ENCODE results near the gene CYP8B1.

The CYP8B1 gene

GRCh38 chr3:42892807-42893206 is 17.1 kb upstream of the CYP8B1 start:
- H4K20me1 ChIP-seq (ENCODE audit: control insufficient read depth, insufficient read depth, low read depth, low read length): no peaks in the 10 kb centered on the region
- H3K4me3 ChIP-seq (ENCODE audit: low read length): no peak overlapping the region
- TF ChIP-seq EZH2phosphoT487 (IDR thresholded peaks at IDR 0.05; ENCODE audit: borderline replicate concordance, low read length) (no peak), CTCF (IDR thresholded peaks at IDR 0.05; ENCODE audit: low read depth, low read length, poor library complexity, severe bottlenecking) (no peak)
- no peaks in the 10 kb centered on the region for H3K4me1 ChIP-seq (ENCODE audit: control insufficient read depth, low read length)
- peaks cover 3% of the 10 kb centered on the region; the same call in 1 of the 2 replicates for H3K27me3 ChIP-seq (ENCODE audit: control insufficient read depth, low read length)
- no peaks in the 10 kb centered on the region for H3F3A ChIP-seq (ENCODE audit: control insufficient read depth, insufficient read depth)
- H3K79me2 ChIP-seq (ENCODE audit: control insufficient read depth, low read length): no peaks in the 10 kb centered on the region
- H3K4me2 ChIP-seq (ENCODE audit: low read length): no peak overlapping the region
- H3K27ac ChIP-seq (ENCODE audit: low read depth, low read length): no peak overlapping the region
- no peaks in the 10 kb centered on the region for H3K9me3 ChIP-seq (ENCODE audit: control insufficient read depth, insufficient read depth, low read length)
- H3K9me2 ChIP-seq (replicated peaks; ENCODE audit: control insufficient read depth, low read length): no peaks in the 10 kb centered on the region
- H3K36me3 ChIP-seq (ENCODE audit: control insufficient read depth, low read length): no peaks in the 10 kb centered on the region

GRCh38 chr3:42892169-42892568 is 16.5 kb upstream of the CYP8B1 start:
- H3K9me2 ChIP-seq (replicated peaks; ENCODE audit: control insufficient read depth, low read length): no peaks in the 10 kb centered on the region
- H3K79me2 ChIP-seq (ENCODE audit: control insufficient read depth, low read length): no peaks in the 10 kb centered on the region
- H3K27ac ChIP-seq (ENCODE audit: low read depth, low read length): no peak overlapping the region
- TF ChIP-seq CTCF (IDR thresholded peaks at IDR 0.05; ENCODE audit: low read depth, low read length, poor library complexity, severe bottlenecking) (no peak), EZH2phosphoT487 (IDR thresholded peaks at IDR 0.05; ENCODE audit: borderline replicate concordance, low read length) (no peak)
- no peaks in the 10 kb centered on the region for H3K36me3 ChIP-seq (ENCODE audit: control insufficient read depth, low read length)
- no peaks in the 10 kb centered on the region for H3K4me1 ChIP-seq (ENCODE audit: control insufficient read depth, low read length)
- no peaks in the 10 kb centered on the region for H3K9me3 ChIP-seq (ENCODE audit: control insufficient read depth, insufficient read depth, low read length)
- H3K27me3 ChIP-seq (ENCODE audit: control insufficient read depth, low read length): peaks cover 3% of the 10 kb centered on the region; the same call in 1 of the 2 replicates
- H3K4me3 ChIP-seq (ENCODE audit: low read length): no peak overlapping the region
- no peaks in the 10 kb centered on the region for H4K20me1 ChIP-seq (ENCODE audit: control insufficient read depth, insufficient read depth, low read depth, low read length)
- H3F3A ChIP-seq (ENCODE audit: control insufficient read depth, insufficient read depth): no peaks in the 10 kb centered on the region
- no peak overlapping the region for H3K4me2 ChIP-seq (ENCODE audit: low read length)

GRCh38 chr3:42891042-42891441 is 15.4 kb upstream of the CYP8B1 start:
- TF ChIP-seq EZH2phosphoT487 (IDR thresholded peaks at IDR 0.05; ENCODE audit: borderline replicate concordance, low read length): no peak
- TF ChIP-seq CTCF (IDR thresholded peaks at IDR 0.05; ENCODE audit: low read depth, low read length, poor library complexity, severe bottlenecking): no peak
- Histone ChIP-seq H3K9me2 (replicated peaks; ENCODE audit: control insufficient read depth, low read length) (no peaks in the 10 kb centered on the region), H3K36me3 (ENCODE audit: control insufficient read depth, low read length) (no peaks in the 10 kb centered on the region), H3F3A (ENCODE audit: control insufficient read depth, insufficient read depth) (no peaks in the 10 kb centered on the region), H3K9me3 (ENCODE audit: control insufficient read depth, insufficient read depth, low read length) (no peaks in the 10 kb centered on the region), H4K20me1 (ENCODE audit: control insufficient read depth, insufficient read depth, low read depth, low read length) (no peaks in the 10 kb centered on the region), H3K27ac (ENCODE audit: low read depth, low read length) (no peak overlapping the region), H3K4me3 (ENCODE audit: low read length) (no peak overlapping the region), H3K4me1 (ENCODE audit: control insufficient read depth, low read length) (no peaks in the 10 kb centered on the region), H3K27me3 (ENCODE audit: control insufficient read depth, low read length) (peaks cover 3% of the 10 kb centered on the region; the same call in 1 of the 2 replicates), H3K4me2 (ENCODE audit: low read length) (no peak overlapping the region), H3K79me2 (ENCODE audit: control insufficient read depth, low read length) (no peaks in the 10 kb centered on the region)

Measured in DOHH2 (cell line).